Gastroesophageal sphincter (tissue), 4 donors: ENCODE data around the gene SERGEF. TPM values are rescaled to one million over a fixed set of nuclear protein-coding genes. Genes with fewer than 3 reads are reported as not detected.
"Not testable (repeated sequence)": the region's sequence is repeated elsewhere in the genome, so short reads cannot be mapped to it uniquely, and the experiment has no call there.

Experiments used
- ATAC-seq: fragments of 150-250 bp; one replicate; pipeline ENCODE4 v1.9.1; 2016; ENCODE audit warnings: mild to moderate bottlenecking, moderate library complexity
- H3K27ac ChIP-seq, 4 donors: fragments of 200-600 bp; sonication (generic) in 3 of 4; 1 replicate in 3 of 4; 2 replicates in 1 of 4; pipeline ENCODE4 v1.5.1; 2016 to 2019
- H3K27me3 ChIP-seq: fragments of 200-600 bp; sonication (generic); one replicate; pipeline ENCODE4 v1.5.1; 2019
- H3K36me3 ChIP-seq, 2 donors: fragments of 200-600 bp; sonication (generic); one replicate each; pipeline ENCODE4 v1.5.1; 2019; ENCODE audit warnings: control low read depth in 1 of 2
- H3K4me1 ChIP-seq, 3 donors: fragments of 200-600 bp; sonication (generic); 1 replicate in 2 of 3; 2 replicates in 1 of 3; pipeline ENCODE4 v1.5.1; 2016 to 2019; ENCODE audit warnings: control low read depth in 2 of 3
- H3K4me3 ChIP-seq, 2 donors: fragments of 200-600 bp; sonication (generic); one replicate each; pipeline ENCODE4 v1.5.1; 2019; ENCODE audit warnings: mild to moderate bottlenecking in 1 of 2, moderate library complexity in 1 of 2
- H3K9me3 ChIP-seq, 3 donors: fragments of 200-600 bp; sonication (generic); one replicate each; pipeline ENCODE4 v1.5.1; 2017 to 2019; ENCODE audit warnings: control low read depth in 2 of 3
- CTCF ChIP-seq, 4 experiments: fragments of 200-600 bp in 2 of 4; fragments of 450-650 bp in 2 of 4; sonication (generic) in 1 of 4; IDR thresholded peaks; one replicate each; pipeline ENCODE4 v1.5.1; 2017 to 2019; ENCODE audit warnings: antibody characterized with exemption in 4 of 4, mild to moderate bottlenecking in 2 of 4, moderate library complexity in 2 of 4
- EP300 ChIP-seq: sonication (generic); formaldehyde crosslinking; IDR thresholded peaks from one replicate; pipeline ENCODE4 v1.6.1; 2017; ENCODE audit warnings: antibody characterized with exemption, mild to moderate bottlenecking
- POLR2A ChIP-seq, 2 donors: fragments of 450-650 bp; IDR thresholded peaks; one replicate each; pipeline ENCODE4 v1.6.1; 2017; ENCODE audit warnings: antibody characterized with exemption in 2 of 2, mild to moderate bottlenecking in 2 of 2, moderate library complexity in 1 of 2
- POLR2AphosphoS5 ChIP-seq: sonication (generic); formaldehyde crosslinking; IDR thresholded peaks from one replicate; pipeline ENCODE4 v1.6.1; 2017; ENCODE audit warnings: antibody characterized with exemption
- WGBS, 2 donors: methylation state at CpG; one replicate each; pipeline ENCODE4 v1.1.5; 2018; ENCODE audit warnings: low coverage in 1 of 2; 5-methylcytosine and 5-hydroxymethylcytosine counted together
- total RNA-seq, 4 donors: library from RNA; depleted of rRNA; stranded (reverse); fragments of >200 nt; gene quantifications; one replicate each; pipeline ENCODE4 v1.1.0, GENCODE V29; 2016

SERGEF gene
- total RNA-seq, 4 donors from 2014 or later: 35.5 to 42.5 (median 36.3) TPM

- TF ChIP-seq EP300: no peak
- no peak for ATAC-seq
- Histone ChIP-seq H3K9me3 (no peaks in the 10 kb centered on the region), H3K4me3 (no peak overlapping the region), H3K4me1 (no peaks in the 10 kb centered on the region), H3K27ac (no peak overlapping the region), H3K27me3 (no peaks in the 10 kb centered on the region), H3K36me3 (peaks cover 0 to 97% of the 10 kb centered on the region in 2 donors)
- 86 to 100% methylated on average over 1 of the region's 1 CpG for WGBS, 2 donors
Observed at GRCh38 chr11:18000760-18001159, 12.1 kb downstream of the SERGEF start.

- not testable (repeated sequence) for H3K4me3 ChIP-seq, H3K27ac ChIP-seq, H3K27me3 ChIP-seq, ATAC-seq, H3K9me3 ChIP-seq, H3K4me1 ChIP-seq
- peaks cover 0 to 97% of the 10 kb centered on the region in 2 donors for H3K36me3 ChIP-seq
- 94 to 100% methylated on average over 1 to 4 of the region's 4 CpGs for WGBS, 2 donors
Observed at GRCh38 chr11:18000128-18000527, 12.7 kb downstream of the SERGEF start.

GRCh38 chr11:17992916-17993315 is 19.9 kb downstream of the SERGEF start:
- no peak overlapping the region for H3K4me3 ChIP-seq
- WGBS, 2 donors: 72 to 79% methylated on average over 2 of the region's 2 CpGs

GRCh38 chr11:17991783-17992433 is 20.9 kb downstream of the SERGEF start:
- H3K27me3 ChIP-seq: no peaks in the 10 kb centered on the region
- no peaks in the 10 kb centered on the region for H3K9me3 ChIP-seq
- peaks cover 0 to 7% (median 0%) of the 10 kb centered on the region in 3 donors for H3K4me1 ChIP-seq
- ATAC-seq: peak; percentile 58
- TF ChIP-seq POLR2A (IDR thresholded peaks at IDR 0.05) (no peak), POLR2AphosphoS5 (no peak), EP300 (no peak), CTCF (IDR thresholded peaks at IDR 0.05) (peak; percentile 61 to 74 (median 70))
- H3K27ac ChIP-seq: no peak overlapping the region
- H3K4me3 ChIP-seq: no peak overlapping the region
- peaks cover 0 to 67% of the 10 kb centered on the region in 2 donors for H3K36me3 ChIP-seq
- WGBS, 2 donors: 34 to 44% methylated on average over 4 of the region's 4 CpGs

More at GRCh38 chr11:17992916-17993315, 19.9 kb downstream of the SERGEF start:
- Histone ChIP-seq H3K9me3 (no peaks in the 10 kb centered on the region), H3K27me3 (no peaks in the 10 kb centered on the region), H3K36me3 (peaks cover 0 to 66% of the 10 kb centered on the region in 2 donors), H3K4me1 (peaks cover 0 to 3% (median 0%) of the 10 kb centered on the region in 3 donors), H3K27ac (no peak overlapping the region)
- TF ChIP-seq POLR2AphosphoS5: no peak
- TF ChIP-seq EP300: no peak
- no peak for TF ChIP-seq POLR2A (IDR thresholded peaks at IDR 0.05)
- TF ChIP-seq CTCF (IDR thresholded peaks at IDR 0.05): no peak
- ATAC-seq: no peak

- Histone ChIP-seq H3K27ac (no peak overlapping the region), H3K27me3 (no peaks in the 10 kb centered on the region), H3K4me3 (no peak overlapping the region), H3K9me3 (no peaks in the 10 kb centered on the region), H3K36me3 (peaks cover 0 to 45% of the 10 kb centered on the region in 2 donors), H3K4me1 (peaks cover 13 to 28% (median 17%) of the 10 kb centered on the region in 3 donors)
- ATAC-seq: no peak
- WGBS, 2 donors: 88 to 100% methylated on average over 1 of the region's 1 CpG
- TF ChIP-seq POLR2A (IDR thresholded peaks at IDR 0.05) (no peak), POLR2AphosphoS5 (no peak), EP300 (no peak), CTCF (IDR thresholded peaks at IDR 0.05) (no peak)
Observed at GRCh38 chr11:17989306-17989705, 23.5 kb downstream of the SERGEF start.

- Histone ChIP-seq H3K36me3 (peaks cover 0 to 41% of the 10 kb centered on the region in 2 donors), H3K27me3 (no peaks in the 10 kb centered on the region), H3K4me3 (no peak overlapping the region), H3K9me3 (no peaks in the 10 kb centered on the region), H3K27ac (no peak overlapping the region), H3K4me1 (peaks cover 13 to 28% (median 17%) of the 10 kb centered on the region in 3 donors)
- ATAC-seq: no peak
- TF ChIP-seq POLR2A (IDR thresholded peaks at IDR 0.05) (no peak), CTCF (IDR thresholded peaks at IDR 0.05) (no peak), POLR2AphosphoS5 (no peak), EP300 (no peak)
- WGBS, 2 donors: 100% methylated on average over 1 of the region's 1 CpG; no CpG with 5 or more reads in 1 of the 2 donors
Observed at GRCh38 chr11:17988465-17988864, 24.4 kb downstream of the SERGEF start.
